ENCODE data around the gene GDF10. TPM values are rescaled to one million over a fixed set of nuclear protein-coding genes. Genes with fewer than 3 reads are reported as not detected.

Gene GDF10
- total and polyA plus RNA-seq, 2 donors (not counting 3 experiments of a cell fraction or from before 2014, with no cell fraction given), result not detected

DNA sequence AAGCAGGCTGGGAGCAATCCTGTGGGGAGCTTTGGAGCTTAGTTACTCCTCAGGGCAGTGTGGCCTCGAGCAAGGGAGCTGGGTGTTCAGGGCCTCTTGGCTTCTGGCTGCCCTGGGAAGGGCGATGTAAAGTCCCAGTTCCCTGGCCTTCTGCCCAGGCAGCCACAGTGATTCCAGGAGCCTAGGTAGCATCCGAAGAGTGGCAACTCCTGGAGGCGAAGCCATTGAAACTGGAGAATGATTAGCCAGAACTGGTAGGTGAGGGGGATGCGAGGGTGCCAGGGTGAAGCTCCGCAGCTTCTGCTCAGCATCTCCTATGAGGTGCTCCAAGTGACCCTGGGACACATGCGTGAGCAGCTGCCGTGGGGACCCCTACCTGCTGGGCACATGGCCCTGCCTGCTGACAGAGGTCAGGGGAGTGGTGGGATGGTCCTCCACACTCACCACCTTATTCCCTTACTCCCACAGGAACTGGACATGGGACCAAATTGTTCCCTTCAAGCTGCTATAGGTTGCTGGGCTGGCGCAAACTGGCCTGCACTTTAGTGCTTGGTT, 14.5 kb downstream of the GDF10 start:
- no peaks in the 10 kb centered on the region for H3K36me3 ChIP-seq (ENCODE audit: control insufficient read depth in 2 of 2, extremely low read depth in 1 of 2, insufficient read depth in 2 of 2, low read length in 2 of 2)
- FAIRE-seq (no peak), DNase-seq (ENCODE audit: low read depth, low spot score) (no peak)
- H3K27me3 ChIP-seq (ENCODE audit: control insufficient read depth in 2 of 2, insufficient read depth in 2 of 2, low read length in 2 of 2), result no peaks in the 10 kb centered on the region
- H3K4me1 ChIP-seq (ENCODE audit: control insufficient read depth, extremely low read depth, insufficient read depth, low read length), result no peaks in the 10 kb centered on the region
- no peak for TF ChIP-seq GATA2 (IDR thresholded peaks at IDR 0.05; ENCODE audit: insufficient read depth, insufficient read length, low read depth, low read length)
- TF ChIP-seq MYC (IDR thresholded peaks at IDR 0.05; ENCODE audit: low read depth, low read length), result no peak
- no peak for TF ChIP-seq POLR2AphosphoS5 (IDR thresholded peaks at IDR 0.05; ENCODE audit: insufficient read depth, low read depth, low read length)
- TF ChIP-seq MAX (IDR thresholded peaks at IDR 0.05; ENCODE audit: insufficient read depth, insufficient read length), result no peak
- dilution Hi-C loops (cut with MboI; ENCODE audit: extremely low pct_ligation_motif_present, low sequenced_read_pairs), result no loop called here
- no peaks in the 10 kb centered on the region for H3K79me2 ChIP-seq (ENCODE audit: control insufficient read depth, insufficient read depth, low read length)
- no peak overlapping the region for H3K4me3 ChIP-seq (replicated peaks in 1 of 3; ENCODE audit: insufficient read depth in 1 of 3, low read depth in 1 of 3, low read length in 3 of 3)
- no TSS peak for BruUV-seq (replicated peaks)
- no peaks in the 10 kb centered on the region for H4K20me1 ChIP-seq (replicated peaks; ENCODE audit: control insufficient read depth, extremely low read depth, insufficient read depth, low read length)
- CTCF ChIA-PET, result interaction anchor here (0.5 to 4.7 kb wide), 4 partner anchors 8 to 266 kb away, joined by 3 to 192 read pairs (median 4); no protein-coding TSS in a partner anchor
- H3K27ac ChIP-seq (ENCODE audit: insufficient read depth, low read depth, low read length), result no peak overlapping the region
- POLR2A ChIA-PET, result no interaction called here
- H3K9me3 ChIP-seq (replicated peaks; ENCODE audit: control insufficient read depth, insufficient read depth, low read length), result no peaks in the 10 kb centered on the region
- H3K4me2 ChIP-seq (ENCODE audit: insufficient read depth, low read length), result no peak overlapping the region
- H2AFZ ChIP-seq (ENCODE audit: low read depth, low read length), result no peak overlapping the region
- H3K9me1 ChIP-seq (replicated peaks; ENCODE audit: control insufficient read depth, extremely low read depth, insufficient read depth, low read length), result no peaks in the 10 kb centered on the region
- intact Hi-C loops (cut with micrococcal nuclease), result loop anchor here (5.0 kb wide), 1 partner anchor 322 kb away; no protein-coding TSS in a partner anchor
- no peak overlapping the region for H3K9ac ChIP-seq (replicated peaks; ENCODE audit: extremely low read depth, insufficient read depth, low read length)

- Histone ChIP-seq H3K9me3 (replicated peaks; ENCODE audit: control insufficient read depth, insufficient read depth, low read length) (no peaks in the 10 kb centered on the region), H4K20me1 (replicated peaks; ENCODE audit: control insufficient read depth, extremely low read depth, insufficient read depth, low read length) (no peaks in the 10 kb centered on the region), H2AFZ (ENCODE audit: low read depth, low read length) (no peak overlapping the region), H3K27ac (ENCODE audit: insufficient read depth, low read depth, low read length) (no peak overlapping the region), H3K4me2 (ENCODE audit: insufficient read depth, low read length) (no peak overlapping the region), H3K9me1 (replicated peaks; ENCODE audit: control insufficient read depth, extremely low read depth, insufficient read depth, low read length) (no peaks in the 10 kb centered on the region), H3K27me3 (ENCODE audit: control insufficient read depth in 2 of 2, insufficient read depth in 2 of 2, low read length in 2 of 2) (no peaks in the 10 kb centered on the region), H3K79me2 (ENCODE audit: control insufficient read depth, insufficient read depth, low read length) (no peaks in the 10 kb centered on the region), H3K4me3 (replicated peaks in 1 of 3; ENCODE audit: insufficient read depth in 1 of 3, low read depth in 1 of 3, low read length in 3 of 3) (no peak overlapping the region), H3K36me3 (ENCODE audit: control insufficient read depth in 2 of 2, extremely low read depth in 1 of 2, insufficient read depth in 2 of 2, low read length in 2 of 2) (no peaks in the 10 kb centered on the region), H3K9ac (replicated peaks; ENCODE audit: extremely low read depth, insufficient read depth, low read length) (no peak overlapping the region), H3K4me1 (ENCODE audit: control insufficient read depth, extremely low read depth, insufficient read depth, low read length) (no peaks in the 10 kb centered on the region)
- intact Hi-C loops (cut with micrococcal nuclease) (no loop called here), dilution Hi-C loops (cut with MboI; ENCODE audit: extremely low pct_ligation_motif_present, low sequenced_read_pairs) (no loop called here)
- BruUV-seq (replicated peaks), result no TSS peak
- ChIA-PET CTCF (interaction anchor here (0.9 to 1.9 kb wide), 3 partner anchors 25 to 291 kb away, joined by 3 to 6 read pairs (median 3); no protein-coding TSS in a partner anchor), POLR2A (no interaction called here)
- TF ChIP-seq, protein P1, sequence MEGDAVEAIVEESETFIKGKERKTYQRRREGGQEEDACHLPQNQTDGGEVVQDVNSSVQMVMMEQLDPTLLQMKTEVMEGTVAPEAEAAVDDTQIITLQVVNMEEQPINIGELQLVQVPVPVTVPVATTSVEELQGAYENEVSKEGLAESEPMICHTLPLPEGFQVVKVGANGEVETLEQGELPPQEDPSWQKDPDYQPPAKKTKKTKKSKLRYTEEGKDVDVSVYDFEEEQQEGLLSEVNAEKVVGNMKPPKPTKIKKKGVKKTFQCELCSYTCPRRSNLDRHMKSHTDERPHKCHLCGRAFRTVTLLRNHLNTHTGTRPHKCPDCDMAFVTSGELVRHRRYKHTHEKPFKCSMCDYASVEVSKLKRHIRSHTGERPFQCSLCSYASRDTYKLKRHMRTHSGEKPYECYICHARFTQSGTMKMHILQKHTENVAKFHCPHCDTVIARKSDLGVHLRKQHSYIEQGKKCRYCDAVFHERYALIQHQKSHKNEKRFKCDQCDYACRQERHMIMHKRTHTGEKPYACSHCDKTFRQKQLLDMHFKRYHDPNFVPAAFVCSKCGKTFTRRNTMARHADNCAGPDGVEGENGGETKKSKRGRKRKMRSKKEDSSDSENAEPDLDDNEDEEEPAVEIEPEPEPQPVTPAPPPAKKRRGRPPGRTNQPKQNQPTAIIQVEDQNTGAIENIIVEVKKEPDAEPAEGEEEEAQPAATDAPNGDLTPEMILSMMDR (IDR thresholded peaks at IDR 0.05; ENCODE audit: extremely low read depth in 1 of 2, insufficient read depth in 1 of 2, low read depth in 1 of 2, low read length in 2 of 2), result no peak
- TF ChIP-seq POLR2A (IDR thresholded peaks at IDR 0.05; ENCODE audit: low read depth, low read length) (no peak), FOS (IDR thresholded peaks at IDR 0.05; ENCODE audit: borderline replicate concordance, insufficient read depth, low read length) (no peak), MAX (IDR thresholded peaks at IDR 0.05; ENCODE audit: insufficient read depth, insufficient read length) (no peak), GATA2 (IDR thresholded peaks at IDR 0.05; ENCODE audit: insufficient read depth, insufficient read length, low read depth, low read length) (no peak), POLR2AphosphoS5 (IDR thresholded peaks at IDR 0.05; ENCODE audit: insufficient read depth, low read depth, low read length) (no peak), MYC (IDR thresholded peaks at IDR 0.05; ENCODE audit: low read depth, low read length) (no peak), JUN (IDR thresholded peaks at IDR 0.05; ENCODE audit: borderline replicate concordance, insufficient read depth, insufficient read length, low read depth) (no peak), EZH2 (IDR thresholded peaks at IDR 0.05; ENCODE audit: borderline replicate concordance, low read depth, low read length, severe bottlenecking) (no peak)
- FAIRE-seq, result no peak
- no peak for DNase-seq (ENCODE audit: low read depth, low spot score)
Measured at GRCh38 chr10:47315421-47315820, 15.4 kb downstream of the GDF10 start.
